H9 (cell line): ENCODE results near the gene PCSK9. TPM values are rescaled to one million over a fixed set of nuclear protein-coding genes. Genes with fewer than 3 reads are reported as not detected.

Source experiments
- DNase-seq: peaks from one replicate; pipeline ENCODE4 v3.0.0-alpha.2; 2017
- H2AFZ ChIP-seq: one replicate; pipeline ENCODE4 v1.6.1; 2013; ENCODE audit warnings: mild to moderate bottlenecking, low read length, control low read depth, moderate library complexity
- H2AK5ac ChIP-seq: 2 replicates; pipeline ENCODE4 v1.6.1; 2013; ENCODE audit warnings: low read length, control low read depth, mixed read lengths; ENCODE audit not compliant: insufficient read length
- H2BK120ac ChIP-seq: one replicate; pipeline ENCODE4 v1.6.1; 2013; ENCODE audit warnings: low read depth, mild to moderate bottlenecking, low read length, control low read depth, inconsistent platforms; ENCODE audit not compliant: poor library complexity, severe bottlenecking
- H2BK12ac ChIP-seq: 2 replicates; pipeline ENCODE4 v1.6.1; 2013; ENCODE audit warnings: low read length, control low read depth, mixed read lengths, low read depth; ENCODE audit not compliant: insufficient read length
- H2BK15ac ChIP-seq: 2 replicates; pipeline ENCODE4 v1.6.1; 2013; ENCODE audit warnings: low read depth, low read length, control low read depth
- H2BK20ac ChIP-seq: one replicate; pipeline ENCODE4 v1.6.1; 2013; ENCODE audit warnings: low read depth, mild to moderate bottlenecking, low read length, control low read depth, inconsistent platforms; ENCODE audit not compliant: poor library complexity, severe bottlenecking
- H2BK5ac ChIP-seq: 2 replicates; pipeline ENCODE4 v1.6.1; 2013; ENCODE audit warnings: low read length, control low read depth, mixed read lengths; ENCODE audit not compliant: insufficient read length
- H3K14ac ChIP-seq: 2 replicates; pipeline ENCODE4 v1.6.1; 2013; ENCODE audit warnings: low read length, control low read depth; ENCODE audit not compliant: insufficient read depth
- H3K18ac ChIP-seq: 2 replicates; pipeline ENCODE4 v1.6.1; 2013; ENCODE audit warnings: low read depth, mild to moderate bottlenecking, mixed read lengths, low read length, control low read depth; ENCODE audit not compliant: insufficient read length
- H3K23ac ChIP-seq: 2 replicates; pipeline ENCODE4 v1.6.1; 2013; ENCODE audit warnings: low read length, control low read depth, mixed read lengths, low read depth; ENCODE audit not compliant: insufficient read length
- H3K23me2 ChIP-seq: 2 replicates; pipeline ENCODE4 v1.6.1; 2013; ENCODE audit warnings: low read depth, mild to moderate bottlenecking, mixed read lengths, low read length, control low read depth; ENCODE audit not compliant: insufficient read length, poor library complexity, severe bottlenecking
- H3K27ac ChIP-seq: 2 replicates; pipeline ENCODE4 v1.5.1; 2013; ENCODE audit warnings: low read length, control low read depth, mixed read lengths, low read depth; ENCODE audit not compliant: insufficient read length
- H3K27me3 ChIP-seq: 2 replicates; pipeline ENCODE4 v1.6.1; 2013; ENCODE audit warnings: low read length, control low read depth, inconsistent platforms; ENCODE audit not compliant: insufficient read depth
- H3K4ac ChIP-seq: 2 replicates; pipeline ENCODE4 v1.6.1; 2013; ENCODE audit warnings: low read depth, mild to moderate bottlenecking, control low read depth, inconsistent platforms, low read length, moderate library complexity
- H3K4me1 ChIP-seq: 2 replicates; pipeline ENCODE4 v1.6.1; 2013; ENCODE audit warnings: low read length, control low read depth, inconsistent platforms; ENCODE audit not compliant: insufficient read depth
- H3K4me2 ChIP-seq: 2 replicates; pipeline ENCODE4 v1.6.1; 2013; ENCODE audit warnings: low read length, control low read depth, mixed read lengths; ENCODE audit not compliant: insufficient read length, insufficient read depth
- H3K56ac ChIP-seq: 2 replicates; pipeline ENCODE4 v1.6.1; 2013; ENCODE audit warnings: low read depth, mild to moderate bottlenecking, mixed read lengths, low read length, control low read depth; ENCODE audit not compliant: insufficient read length
- H3K79me1 ChIP-seq: 2 replicates; pipeline ENCODE4 v1.6.1; 2013; ENCODE audit warnings: low read depth, mild to moderate bottlenecking, moderate library complexity, low read length, control low read depth, inconsistent platforms; ENCODE audit not compliant: insufficient read depth, poor library complexity, severe bottlenecking
- H3K79me2 ChIP-seq: 2 replicates; pipeline ENCODE4 v1.6.1; 2013; ENCODE audit warnings: low read length, control low read depth, inconsistent platforms; ENCODE audit not compliant: insufficient read depth
- H3K9ac ChIP-seq: 2 replicates; pipeline ENCODE4 v1.6.1; 2013; ENCODE audit warnings: low read length, control low read depth, mixed read lengths; ENCODE audit not compliant: insufficient read length; ENCODE audit errors: extremely low read depth
- H3K9me3 ChIP-seq: one replicate; pipeline ENCODE4 v1.6.1; 2013; ENCODE audit warnings: low read depth, low read length, inconsistent platforms; ENCODE audit not compliant: control insufficient read depth
- H3T11ph ChIP-seq: one replicate; pipeline ENCODE4 v1.6.1; 2013; ENCODE audit warnings: mild to moderate bottlenecking, low read length, control low read depth, inconsistent platforms
- H4K20me1 ChIP-seq: one replicate; pipeline ENCODE4 v1.6.1; 2013; ENCODE audit not compliant: control insufficient read depth, insufficient read length, insufficient read depth
- H4K5ac ChIP-seq: 2 replicates; pipeline ENCODE4 v1.6.1; 2013; ENCODE audit warnings: low read depth, mild to moderate bottlenecking, mixed read lengths, low read length, control low read depth; ENCODE audit not compliant: insufficient read length
- H4K8ac ChIP-seq: replicated peaks from 2 replicates; pipeline ENCODE4 v1.6.1; 2013; ENCODE audit warnings: low read length, control low read depth, mixed read lengths, low read depth; ENCODE audit not compliant: insufficient read length
- H4K91ac ChIP-seq: 2 replicates; pipeline ENCODE4 v1.6.1; 2013; ENCODE audit warnings: low read depth, mild to moderate bottlenecking, moderate library complexity, mixed read lengths, low read length, control low read depth; ENCODE audit not compliant: insufficient read length
- H3K27ac Mint-ChIP-seq, 3 experiments: 2 replicates in 2 of 3; 3 replicates in 1 of 3; pipeline ENCODE4 v1.8.0; 2020 to 2021; ENCODE audit warnings: mixed read lengths in 3 of 3, mild to moderate bottlenecking in 1 of 3, moderate library complexity in 1 of 3
- H3K27me3 Mint-ChIP-seq: 2 replicates; pipeline ENCODE4 v1.8.0; 2021; ENCODE audit warnings: low read depth, mild to moderate bottlenecking, moderate library complexity, mixed read lengths
- H3K36me3 Mint-ChIP-seq, 3 experiments: 2 replicates in 2 of 3; 3 replicates in 1 of 3; pipeline ENCODE4 v1.8.0; 2020 to 2021; ENCODE audit warnings: low read depth in 3 of 3, mixed read lengths in 3 of 3; ENCODE audit not compliant: insufficient read depth in 1 of 3
- H3K4me1 Mint-ChIP-seq, 2 experiments: 2 replicates each; pipeline ENCODE4 v1.8.0; 2020; ENCODE audit warnings: mixed read lengths in 2 of 2
- H3K4me3 Mint-ChIP-seq, 2 experiments: 2 replicates in 1 of 2; 3 replicates in 1 of 2; pipeline ENCODE4 v1.8.0; 2020 to 2021; ENCODE audit warnings: mild to moderate bottlenecking in 2 of 2, mixed read lengths in 2 of 2, moderate library complexity in 1 of 2
- H3K9me3 Mint-ChIP-seq, 2 experiments: 2 replicates in 1 of 2; 3 replicates in 1 of 2; pipeline ENCODE4 v1.8.0; 2020; ENCODE audit warnings: mild to moderate bottlenecking in 2 of 2, mixed read lengths in 2 of 2, moderate library complexity in 1 of 2
- CTCF ChIP-seq: fragments of 200-600 bp; sonication (generic); conservative IDR thresholded peaks from 3 replicates; pipeline ENCODE4 v1.8.0; 2021; ENCODE audit warnings: antibody characterized with exemption, mild to moderate bottlenecking
- WGBS: extraction: QIAGEN DNeasy Blood & Tissue Kit; methylation state at CpG from one replicate; pipeline ENCODE4 v1.1.7; 2013; ENCODE audit warnings: missing lambda C conversion rate, low lambda C conversion rate, mixed read lengths; ENCODE audit not compliant: insufficient read length; ENCODE audit errors: extremely low coverage; 5-methylcytosine and 5-hydroxymethylcytosine counted together
- total RNA-seq: library from RNA; stranded (reverse); gene quantifications from 2 replicates; pipeline ENCODE4 v1.2.1, GENCODE V29; 2021

The PCSK9 gene
- total RNA-seq, 1 experiment from 2014 or later, result 75.1 TPM

- Mint-ChIP-seq H3K27ac (no peak overlapping the region), H3K4me3 (peak overlapping the region; percentile 82 to 93), H3K36me3 (peaks cover 6 to 17% (median 7%) of the 10 kb centered on the region in 3 experiments; a peak in 6 of 7 replicates), H3K9me3 (no peaks in the 10 kb centered on the region; a peak in 2 of 5 replicates), H3K4me1 (peaks cover 41 to 53% of the 10 kb centered on the region in 2 experiments), H3K27me3 (peaks cover 49% of the 10 kb centered on the region)
- H3K27ac ChIP-seq, result no peak overlapping the region
- H3K4me2 ChIP-seq, result peak overlapping the region; percentile 46
- DNase-seq, result no peak
- H4K8ac ChIP-seq, result no peak overlapping the region
- no peak overlapping the region for H2BK15ac ChIP-seq
- H3K23me2 ChIP-seq, result peaks cover 21% of the 10 kb centered on the region
- TF ChIP-seq CTCF, result no peak
- peaks cover 18% of the 10 kb centered on the region; the same call in 1 of the 2 replicates for H3K79me2 ChIP-seq
- peaks cover 9% of the 10 kb centered on the region; the same call in 1 of the 2 replicates for H3K4me1 ChIP-seq
- no peak overlapping the region; the same call in 1 of the 2 replicates for H3K14ac ChIP-seq
- H3T11ph ChIP-seq, result no peak overlapping the region
- WGBS, result no CpG with 5 or more reads among the region's 9 CpGs
- H2AFZ ChIP-seq, result no peak overlapping the region
- no peak overlapping the region for H2BK12ac ChIP-seq
- no peak overlapping the region for H4K5ac ChIP-seq
- no peak overlapping the region for H3K4ac ChIP-seq
- H3K18ac ChIP-seq, result no peak overlapping the region
- no peak overlapping the region for H2AK5ac ChIP-seq
- no peaks in the 10 kb centered on the region for H4K20me1 ChIP-seq
- H3K56ac ChIP-seq, result no peak overlapping the region
- no peak overlapping the region for H2BK20ac ChIP-seq
- no peaks in the 10 kb centered on the region for H3K79me1 ChIP-seq
- H4K91ac ChIP-seq, result no peak overlapping the region
- no peak overlapping the region for H2BK120ac ChIP-seq
- no peak overlapping the region for H3K23ac ChIP-seq
- no peak overlapping the region for H2BK5ac ChIP-seq
- H3K9me3 ChIP-seq, result no peaks in the 10 kb centered on the region
- H3K27me3 ChIP-seq, result peaks cover 11% of the 10 kb centered on the region; the same call in 1 of the 2 replicates
- no peak overlapping the region for H3K9ac ChIP-seq
Measured at GRCh38 chr1:55038974-55039341, 390 bp upstream of the PCSK9 start.
